HCT116 (cell line): ENCODE results near the gene HASPIN. TPM values are rescaled to one million over a fixed set of nuclear protein-coding genes. Genes with fewer than 3 reads are reported as not detected.

Source experiments
- ATAC-seq: fragments of 200-7000 bp; cut with Tn5 transposase; 2 replicates; pipeline ENCODE4 v1.9.1; 2020; ENCODE audit warnings: mild to moderate bottlenecking, moderate library complexity
- BruUV-seq: library from RNA; stranded (reverse); fragments of 400-500 nt; replicated peaks from 2 replicates; lab custom pipeline; 2021; lab: Mats Ljungman, UMichigan
- CTCF ChIA-PET: fragments of 300-600 bp; sonication (Branson Sonifier 250); formaldehyde crosslinking; loops from one replicate; lab custom pipeline; 2021; ENCODE audit warnings: antibody characterized with exemption; lab: Charles Lee
- POLR2A ChIA-PET: fragments of 300-600, 350-600 bp; sonication (Branson Sonifier 250); formaldehyde crosslinking; loops from one replicate; lab custom pipeline; 2021; ENCODE audit warnings: antibody characterized with exemption; lab: Charles Lee
- RAD21 ChIA-PET, 2 experiments: fragments of 300-600 bp; sonication (Branson Sonifier 250); formaldehyde crosslinking; loops; one replicate each; lab custom pipeline; 2023; ENCODE audit warnings: low total read pairs in 2 of 2; ENCODE audit not compliant: uncharacterized antibody in 2 of 2, unreplicated experiment in 2 of 2, low non-redundant PET in 1 of 2; lab: Charles Lee
- DNase-seq: peaks from one replicate; pipeline ENCODE4 v3.0.0-alpha.2; 2010; ENCODE audit warnings: low read depth, low spot score
- H2AFZ ChIP-seq: fragments of 200-600 bp; shearing (Covaris generic), sonication (generic); 2 replicates; pipeline ENCODE4 v1.6.1; 2017; ENCODE audit warnings: low read depth, mixed run types, mixed read lengths, antibody characterized with exemption, low read length; ENCODE audit not compliant: poor library complexity, severe bottlenecking
- H3K27ac ChIP-seq: 2 replicates; pipeline ENCODE4 v1.5.1; 2012; ENCODE audit warnings: low read depth, low read length
- H3K27me3 ChIP-seq: fragments of 200-600 bp; sonication (generic); 2 replicates; pipeline ENCODE4 v1.6.1; 2016; ENCODE audit warnings: mixed run types, low read length, mixed read lengths; ENCODE audit not compliant: insufficient read depth
- H3K36me3 ChIP-seq, 2 experiments: fragments of 200-500 bp in 1 of 2; fragments of 200-600 bp in 1 of 2; sonication (Bioruptor generic) in 1 of 2; sonication (generic) in 1 of 2; 2 replicates each; pipeline versions ENCODE4 v1.5.1 to v1.6.1; 2014 to 2016; ENCODE audit warnings: low read length in 2 of 2, inconsistent platforms in 1 of 2, mixed read lengths in 1 of 2, mixed run types in 1 of 2; ENCODE audit not compliant: insufficient read depth in 2 of 2, control insufficient read depth in 1 of 2
- H3K4me1 ChIP-seq, 2 experiments: fragments of 200-600 bp in 1 of 2; sonication (generic) in 1 of 2; 2 replicates each; pipeline versions ENCODE4 v1.5.1 to v1.6.1; 2012 to 2017; ENCODE audit warnings: low read length in 2 of 2, inconsistent platforms in 1 of 2, mild to moderate bottlenecking in 1 of 2, mixed read lengths in 1 of 2, mixed run types in 1 of 2, moderate library complexity in 1 of 2; ENCODE audit not compliant: insufficient read depth in 2 of 2, control insufficient read depth in 1 of 2
- H3K4me2 ChIP-seq: fragments of 200-600 bp; sonication (generic); 2 replicates; pipeline ENCODE4 v1.6.1; 2017; ENCODE audit warnings: mixed run types, low read length, mixed read lengths
- H3K4me3 ChIP-seq, 2 experiments: fragments of 200-600 bp in 1 of 2; sonication (generic) in 1 of 2; replicated peaks in 1 of 2; 2 replicates each; pipeline ENCODE4 v1.5.1; 2011 to 2016; ENCODE audit warnings: low read length in 2 of 2, control low read depth in 1 of 2, low read depth in 1 of 2, mild to moderate bottlenecking in 1 of 2, mixed read lengths in 1 of 2, mixed run types in 1 of 2
- H3K79me2 ChIP-seq: fragments of 200-600 bp; sonication (generic); 2 replicates; pipeline ENCODE4 v1.6.1; 2017; ENCODE audit warnings: mild to moderate bottlenecking, mixed run types, low read length, moderate library complexity, mixed read lengths; ENCODE audit not compliant: insufficient read depth
- H3K9ac ChIP-seq: fragments of 200-600 bp; sonication (generic); 2 replicates; pipeline ENCODE4 v1.6.1; 2016; ENCODE audit warnings: low read length, mixed read lengths
- H3K9me2 ChIP-seq: fragments of 200-600 bp; sonication (generic), shearing (Covaris generic); 2 replicates; pipeline ENCODE4 v1.6.1; 2017; ENCODE audit warnings: mixed run types, mild to moderate bottlenecking, moderate library complexity; ENCODE audit not compliant: insufficient read depth
- H3K9me3 ChIP-seq, 2 experiments: fragments of 200-500 bp in 1 of 2; fragments of 200-600 bp in 1 of 2; sonication (Bioruptor generic) in 1 of 2; sonication (generic) in 1 of 2; 2 replicates each; pipeline ENCODE4 v1.6.1; 2014 to 2017; ENCODE audit warnings: low read length in 2 of 2, mixed read lengths in 2 of 2, inconsistent platforms in 1 of 2, low read depth in 1 of 2, mild to moderate bottlenecking in 1 of 2, mixed run types in 1 of 2, moderate library complexity in 1 of 2; ENCODE audit not compliant: control insufficient read depth in 1 of 2, insufficient read depth in 1 of 2
- H4K20me1 ChIP-seq: fragments of 200-600 bp; sonication (generic), shearing (Covaris generic); 2 replicates; pipeline ENCODE4 v1.6.1; 2017; ENCODE audit warnings: mixed run types, mild to moderate bottlenecking, moderate library complexity; ENCODE audit not compliant: insufficient read depth
- CBX3 ChIP-seq: IDR thresholded peaks from 2 replicates; pipeline ENCODE4 v1.6.1; 2012; ENCODE audit warnings: low read depth
- CEBPB ChIP-seq: IDR thresholded peaks from 2 replicates; pipeline ENCODE4 v1.6.1; 2012; ENCODE audit warnings: low read depth
- EGR1 ChIP-seq: IDR thresholded peaks from 2 replicates; pipeline ENCODE4 v1.6.1; 2012; ENCODE audit warnings: low read depth
- ELF1 ChIP-seq: IDR thresholded peaks from 2 replicates; pipeline ENCODE4 v1.6.1; 2012; ENCODE audit warnings: low read depth, borderline replicate concordance
- EZH2 ChIP-seq: fragments of 200-600 bp; sonication (generic); IDR thresholded peaks from 2 replicates; pipeline ENCODE4 v1.6.1; 2017; ENCODE audit warnings: antibody characterized with exemption, mixed run types
- EZH2phosphoT487 ChIP-seq: fragments of 200-600 bp; IDR thresholded peaks from 2 replicates; pipeline ENCODE4 v1.6.1; 2018; ENCODE audit warnings: antibody characterized with exemption, borderline replicate concordance
- FOSL1 ChIP-seq: IDR thresholded peaks from 2 replicates; pipeline ENCODE4 v1.6.1; 2012; ENCODE audit warnings: low read depth
- JUND ChIP-seq: IDR thresholded peaks from 2 replicates; pipeline ENCODE4 v1.6.1; 2012
- POLR2AphosphoS5 ChIP-seq: IDR thresholded peaks from 2 replicates; pipeline ENCODE4 v1.6.1; 2011; ENCODE audit warnings: mild to moderate bottlenecking, low read depth, low read length, moderate library complexity
- RAD21 ChIP-seq: IDR thresholded peaks from 2 replicates; pipeline ENCODE4 v1.6.1; 2012; ENCODE audit warnings: low read depth, mild to moderate bottlenecking
- SIN3A ChIP-seq: IDR thresholded peaks from 2 replicates; pipeline ENCODE4 v1.6.1; 2012; ENCODE audit warnings: low read depth
- SP1 ChIP-seq: IDR thresholded peaks from 2 replicates; pipeline ENCODE4 v1.6.1; 2012; ENCODE audit warnings: low read depth
- SRF ChIP-seq: IDR thresholded peaks from 2 replicates; pipeline ENCODE4 v1.6.1; 2012; ENCODE audit warnings: low read depth
- TCF7L2 ChIP-seq: IDR thresholded peaks from 2 replicates; pipeline ENCODE4 v1.7.0; 2011; ENCODE audit warnings: borderline replicate concordance, inconsistent platforms; ENCODE audit not compliant: insufficient read depth, insufficient read length; ENCODE audit errors: extremely low read depth
- YY1 ChIP-seq: IDR thresholded peaks from 2 replicates; pipeline ENCODE4 v1.6.1; 2011; ENCODE audit warnings: low read length, low read depth, moderate library complexity, mild to moderate bottlenecking; ENCODE audit not compliant: insufficient replicate concordance; ENCODE audit errors: extremely low read depth
- ZFX ChIP-seq: fragments of 450-650 bp; IDR thresholded peaks from 2 replicates; pipeline ENCODE4 v1.6.1; 2017
- ZNF274 ChIP-seq: fragments of 200-500 bp; sonication (Bioruptor generic); IDR thresholded peaks from 2 replicates; pipeline ENCODE4 v1.6.1; 2014; ENCODE audit warnings: mild to moderate bottlenecking, low read depth, low read length, inconsistent platforms
- intact Hi-C: fragments of 100-400 bp; cut with micrococcal nuclease; formaldehyde crosslinking; loops from 2 replicates; pipeline ENCODE4 v1.10.0; 2022
- total RNA-seq: library from RNA; stranded (reverse); gene quantifications from one replicate; pipeline ENCODE4 v1.2.1, GENCODE V29; 2021; ENCODE audit not compliant: unreplicated experiment
- TF ChIP-seq, protein P1 (sequence below): IDR thresholded peaks from 2 replicates; pipeline ENCODE4 v1.6.1; 2011; ENCODE audit warnings: mild to moderate bottlenecking, low read length, moderate library complexity; ENCODE audit not compliant: insufficient replicate concordance; ENCODE audit errors: extremely low read depth
- TF ChIP-seq, protein P2 (sequence below): IDR thresholded peaks from 2 replicates; pipeline ENCODE4 v1.6.1; 2012
- TF ChIP-seq, protein P3 (sequence below), 3 experiments: fragments of 200-600 bp in 1 of 3; sonication (generic) in 1 of 3; IDR thresholded peaks in 2 of 3; conservative IDR thresholded peaks in 1 of 3; 2 replicates each; pipeline ENCODE4 v1.5.1; 2012 to 2017; ENCODE audit warnings: low read depth in 2 of 3, low read length in 2 of 3, antibody characterized with exemption in 1 of 3, borderline replicate concordance in 1 of 3, control low read depth in 1 of 3, mild to moderate bottlenecking in 1 of 3, mixed read lengths in 1 of 3, mixed run types in 1 of 3, moderate library complexity in 1 of 3; ENCODE audit not compliant: insufficient read depth in 1 of 3

The HASPIN gene
- total RNA-seq, 1 experiment from 2014 or later = 19.6 TPM

DNA sequence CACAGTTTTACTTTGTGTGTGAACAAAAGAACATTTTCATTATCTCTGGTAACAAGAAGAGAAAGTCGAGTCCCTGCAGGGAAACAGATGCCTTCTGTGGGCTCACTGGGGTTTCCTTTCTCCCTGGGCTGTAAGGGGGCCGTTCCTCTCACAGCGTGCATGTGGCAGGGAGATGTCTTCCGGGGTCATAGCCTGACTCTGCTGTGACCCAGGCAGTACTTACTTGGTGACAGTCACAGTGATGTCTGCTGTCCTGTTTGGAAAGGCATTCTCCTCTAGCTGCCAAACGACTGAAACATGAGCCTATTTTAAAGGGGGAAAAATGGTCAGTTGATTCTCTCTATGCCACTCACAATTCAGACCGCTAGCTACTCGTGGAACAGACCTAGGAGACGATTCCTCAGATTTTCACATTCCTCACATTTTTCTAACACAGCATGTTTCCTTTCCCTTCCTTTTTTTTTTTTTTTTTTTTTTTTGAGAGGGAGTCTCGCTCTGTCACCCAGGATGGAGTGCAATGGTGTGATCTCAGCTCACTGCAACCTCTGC is 7.3 kb downstream of the HASPIN start:
- H3K36me3 ChIP-seq = peaks cover 2 to 16% of the 10 kb centered on the region in 2 experiments; a peak in 1 of 4 replicates
- no peak for TF ChIP-seq CEBPB
- no peak for TF ChIP-seq RAD21
- TF ChIP-seq ZFX = no peak
- no peak for TF ChIP-seq ZNF274
- TF ChIP-seq ELF1 = no peak
- no peak for TF ChIP-seq JUND
- no peak for TF ChIP-seq EGR1
- TF ChIP-seq, protein P1, sequence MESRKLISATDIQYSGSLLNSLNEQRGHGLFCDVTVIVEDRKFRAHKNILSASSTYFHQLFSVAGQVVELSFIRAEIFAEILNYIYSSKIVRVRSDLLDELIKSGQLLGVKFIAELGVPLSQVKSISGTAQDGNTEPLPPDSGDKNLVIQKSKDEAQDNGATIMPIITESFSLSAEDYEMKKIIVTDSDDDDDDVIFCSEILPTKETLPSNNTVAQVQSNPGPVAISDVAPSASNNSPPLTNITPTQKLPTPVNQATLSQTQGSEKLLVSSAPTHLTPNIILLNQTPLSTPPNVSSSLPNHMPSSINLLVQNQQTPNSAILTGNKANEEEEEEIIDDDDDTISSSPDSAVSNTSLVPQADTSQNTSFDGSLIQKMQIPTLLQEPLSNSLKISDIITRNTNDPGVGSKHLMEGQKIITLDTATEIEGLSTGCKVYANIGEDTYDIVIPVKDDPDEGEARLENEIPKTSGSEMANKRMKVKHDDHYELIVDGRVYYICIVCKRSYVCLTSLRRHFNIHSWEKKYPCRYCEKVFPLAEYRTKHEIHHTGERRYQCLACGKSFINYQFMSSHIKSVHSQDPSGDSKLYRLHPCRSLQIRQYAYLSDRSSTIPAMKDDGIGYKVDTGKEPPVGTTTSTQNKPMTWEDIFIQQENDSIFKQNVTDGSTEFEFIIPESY = no peak
- TF ChIP-seq CBX3 = no peak
- TF ChIP-seq EZH2 = no peak
- no peak for TF ChIP-seq POLR2AphosphoS5
- no peak for TF ChIP-seq SRF
- no peak for TF ChIP-seq TCF7L2
- no peak for TF ChIP-seq FOSL1
- TF ChIP-seq EZH2phosphoT487 = no peak
- TF ChIP-seq SP1 = no peak
- TF ChIP-seq, protein P2, sequence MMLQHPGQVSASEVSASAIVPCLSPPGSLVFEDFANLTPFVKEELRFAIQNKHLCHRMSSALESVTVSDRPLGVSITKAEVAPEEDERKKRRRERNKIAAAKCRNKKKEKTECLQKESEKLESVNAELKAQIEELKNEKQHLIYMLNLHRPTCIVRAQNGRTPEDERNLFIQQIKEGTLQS = no peak
- no peak for TF ChIP-seq YY1
- TF ChIP-seq, protein P3, sequence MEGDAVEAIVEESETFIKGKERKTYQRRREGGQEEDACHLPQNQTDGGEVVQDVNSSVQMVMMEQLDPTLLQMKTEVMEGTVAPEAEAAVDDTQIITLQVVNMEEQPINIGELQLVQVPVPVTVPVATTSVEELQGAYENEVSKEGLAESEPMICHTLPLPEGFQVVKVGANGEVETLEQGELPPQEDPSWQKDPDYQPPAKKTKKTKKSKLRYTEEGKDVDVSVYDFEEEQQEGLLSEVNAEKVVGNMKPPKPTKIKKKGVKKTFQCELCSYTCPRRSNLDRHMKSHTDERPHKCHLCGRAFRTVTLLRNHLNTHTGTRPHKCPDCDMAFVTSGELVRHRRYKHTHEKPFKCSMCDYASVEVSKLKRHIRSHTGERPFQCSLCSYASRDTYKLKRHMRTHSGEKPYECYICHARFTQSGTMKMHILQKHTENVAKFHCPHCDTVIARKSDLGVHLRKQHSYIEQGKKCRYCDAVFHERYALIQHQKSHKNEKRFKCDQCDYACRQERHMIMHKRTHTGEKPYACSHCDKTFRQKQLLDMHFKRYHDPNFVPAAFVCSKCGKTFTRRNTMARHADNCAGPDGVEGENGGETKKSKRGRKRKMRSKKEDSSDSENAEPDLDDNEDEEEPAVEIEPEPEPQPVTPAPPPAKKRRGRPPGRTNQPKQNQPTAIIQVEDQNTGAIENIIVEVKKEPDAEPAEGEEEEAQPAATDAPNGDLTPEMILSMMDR (IDR thresholded peaks at IDR 0.05 in 2 of 3, conservative IDR thresholded peaks at IDR 0.05 in 1 of 3; ENCODE audit: borderline replicate concordance in 1 of 3, insufficient read depth in 1 of 3, low read depth in 2 of 3, low read length in 2 of 3) = no peak
- TF ChIP-seq SIN3A = no peak
- TF ChIP-seq, all 23 proteins: peak for 0
- Histone ChIP-seq H2AFZ (no peak overlapping the region), H3K4me1 (no peaks in the 10 kb centered on the region), H4K20me1 (peaks cover under 1% of the 10 kb centered on the region; the same call in 1 of the 2 replicates), H3K79me2 (peaks cover 17% of the 10 kb centered on the region), H3K4me3 (no peak overlapping the region), H3K27ac (no peak overlapping the region), H3K4me2 (no peak overlapping the region), H3K9me2 (no peaks in the 10 kb centered on the region), H3K9ac (no peak overlapping the region), H3K9me3 (no peaks in the 10 kb centered on the region), H3K27me3 (no peaks in the 10 kb centered on the region)
- BruUV-seq = no TSS peak
- ChIA-PET POLR2A (no interaction called here), RAD21 (no interaction called here), CTCF (no interaction called here)
- no peak for DNase-seq
- intact Hi-C loops = loop anchor here (10.0 kb wide), 1 partner anchor 344 kb away; no protein-coding TSS in a partner anchor
- ATAC-seq = no peak
